GM19467 (cell line): Measurements from ENCODE around the gene MAP1LC3A.

Experiments
- ATAC-seq: cut with Tn5 transposase; IDR thresholded peaks from one replicate; pipeline ENCODE4 v1.9.1; 2021; ENCODE audit warnings: mild to moderate bottlenecking, moderate library complexity; ENCODE audit not compliant: unreplicated experiment

The MAP1LC3A gene

DNA sequence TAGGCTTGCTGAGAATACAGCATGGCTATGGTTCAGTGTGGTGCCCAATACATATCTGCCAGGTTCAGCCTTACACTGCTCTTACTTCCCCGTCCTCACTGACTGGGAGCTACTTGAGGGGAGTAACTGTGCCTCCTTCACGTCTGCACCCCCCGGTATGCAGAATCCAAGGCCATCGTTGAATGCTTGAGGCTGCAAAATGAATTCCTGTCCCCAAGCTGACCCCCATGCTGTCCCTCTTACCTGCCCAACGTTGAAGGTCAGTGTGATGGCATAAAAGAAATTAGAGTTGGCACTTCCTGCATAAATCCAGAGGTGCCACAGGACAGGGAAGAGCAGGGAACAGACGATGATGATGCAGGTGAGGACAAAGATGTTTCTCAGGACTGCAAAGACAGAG lies 16.3 kb downstream of the MAP1LC3A start:
- ATAC-seq, result no peak

DNA sequence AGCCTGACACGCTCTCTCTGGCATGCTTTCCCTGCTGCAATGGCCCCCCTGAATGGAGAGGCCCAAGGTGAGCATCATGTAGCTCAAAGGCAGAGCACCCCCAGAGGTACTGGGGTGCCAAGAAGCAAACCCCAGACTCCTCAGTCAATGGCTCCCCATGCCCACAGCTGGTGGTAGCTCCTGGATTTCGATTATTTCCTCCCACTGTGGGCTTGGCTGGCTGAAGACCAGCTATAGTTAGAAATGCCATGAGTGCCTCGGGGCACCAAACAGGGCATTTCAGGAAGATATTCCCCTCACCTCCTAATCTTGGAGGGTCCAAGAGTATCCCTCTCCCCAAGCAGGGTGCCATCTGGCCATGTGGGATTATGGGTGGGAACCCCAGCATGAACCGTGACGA lies 16.8 kb downstream of the MAP1LC3A start:
- no peak for ATAC-seq

DNA sequence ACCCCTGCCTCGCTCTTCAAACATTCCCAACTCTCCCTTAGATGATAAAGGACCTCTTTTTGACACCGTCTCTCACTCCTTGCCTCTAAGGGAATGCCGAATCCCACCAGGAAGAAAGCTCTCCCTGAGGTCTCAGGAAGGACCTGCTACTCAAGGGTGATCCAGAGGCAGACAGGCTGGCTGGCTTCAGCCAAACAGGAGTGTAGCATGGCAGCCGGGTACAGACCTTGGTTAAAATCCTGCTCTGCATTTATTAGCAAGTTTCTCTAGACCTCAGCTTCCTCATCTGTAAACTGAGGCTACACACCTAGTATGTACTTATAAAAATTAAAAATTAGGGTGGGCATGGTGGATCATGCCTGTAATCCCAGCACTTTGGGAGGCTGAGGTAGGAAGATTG lies 17.2 kb downstream of the MAP1LC3A start:
- no peak for ATAC-seq

DNA sequence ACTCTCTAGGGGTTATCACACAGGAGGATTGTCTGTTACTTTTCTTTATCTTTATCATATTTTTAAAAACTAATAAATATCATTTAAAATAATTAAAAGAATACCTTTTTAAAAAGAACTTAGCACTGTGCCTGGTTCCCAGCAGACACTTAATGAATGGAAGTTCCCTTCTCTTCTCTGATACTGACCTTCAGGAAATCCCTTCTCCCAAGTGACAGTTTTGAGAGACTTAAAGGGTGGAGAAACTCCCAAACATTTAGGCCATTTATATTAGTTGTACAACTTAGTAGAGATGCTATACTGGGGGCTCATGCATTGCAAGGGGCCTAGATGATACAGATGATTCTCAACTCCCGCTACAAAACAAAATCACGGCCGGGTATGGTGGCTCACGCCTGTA lies 18.5 kb downstream of the MAP1LC3A start:
- ATAC-seq, result no peak

DNA sequence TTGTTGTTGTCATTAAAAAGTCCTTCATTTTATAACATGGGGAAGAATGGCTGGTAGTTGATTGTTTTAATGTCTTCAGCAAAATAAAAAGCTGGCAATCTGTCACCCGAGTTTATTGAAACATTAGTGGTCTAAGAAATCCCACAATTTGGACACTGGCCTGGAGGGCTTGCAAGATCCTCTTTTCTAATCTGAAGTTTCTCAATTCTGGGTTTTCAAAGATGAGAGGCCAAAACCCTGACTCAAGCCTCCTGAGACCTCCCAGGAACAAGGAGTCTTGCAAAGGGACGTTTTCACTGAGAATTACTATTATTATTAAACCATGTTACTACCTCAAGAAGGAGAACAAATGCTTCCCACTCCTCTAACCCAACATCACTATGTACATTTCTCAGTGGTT lies 19.5 kb downstream of the MAP1LC3A start:
- ATAC-seq, result no peak

DNA sequence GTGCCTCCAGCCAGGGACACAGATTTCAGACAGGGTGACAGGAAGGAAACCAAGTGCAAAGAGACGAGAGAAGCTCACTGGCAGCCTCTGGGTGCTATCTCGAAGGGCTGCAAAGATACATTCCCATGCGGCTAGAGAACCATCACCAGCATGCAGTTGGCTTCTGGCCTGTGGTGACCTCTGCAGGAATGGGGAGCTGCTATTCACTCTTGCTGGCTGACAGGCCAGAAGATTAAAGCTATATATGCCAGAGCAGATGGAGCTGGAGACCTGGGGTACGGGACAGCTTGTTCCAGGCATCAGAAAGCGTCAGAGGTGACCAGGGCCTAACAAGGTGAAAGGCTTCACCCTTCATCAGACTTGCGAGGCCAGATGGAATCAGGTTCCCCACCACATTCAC lies 20.0 kb downstream of the MAP1LC3A start:
- ATAC-seq, result no peak

DNA sequence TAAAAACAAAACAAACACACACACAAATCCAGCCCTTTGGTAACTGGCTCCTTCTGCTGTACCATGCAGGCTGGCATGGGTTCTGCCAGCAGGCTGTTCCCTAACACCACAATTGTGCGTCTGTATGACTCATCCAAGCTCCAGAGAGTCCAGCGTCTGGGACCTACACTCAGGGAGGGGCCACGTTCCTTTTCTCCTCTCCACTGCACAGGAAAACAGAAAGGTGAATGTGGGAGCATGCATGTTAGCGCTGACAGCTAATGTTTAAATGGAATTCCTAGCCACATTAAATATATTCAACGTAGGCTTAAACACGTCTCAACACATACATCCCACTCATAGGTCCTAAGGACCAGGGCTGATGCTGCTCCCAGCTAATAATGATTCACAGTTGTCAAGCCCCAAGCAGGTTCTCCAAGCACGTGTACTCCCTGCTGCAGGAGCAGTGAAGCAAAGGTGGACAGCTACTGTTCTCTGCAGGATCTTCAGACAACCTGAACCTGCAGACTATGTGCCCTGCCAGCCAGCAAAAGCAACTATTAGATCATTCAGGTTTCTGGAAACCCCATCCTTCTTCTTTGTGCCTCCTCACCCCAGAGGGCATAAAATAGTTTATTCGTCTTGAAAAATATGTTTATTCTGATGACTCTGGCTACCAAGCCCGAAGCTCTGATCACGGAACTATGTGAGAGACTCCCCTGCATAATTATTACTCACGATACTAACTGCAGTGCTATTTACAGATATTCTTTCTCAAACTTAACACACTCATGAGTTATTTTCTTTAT lies 20.9 kb downstream of the MAP1LC3A start:
- ATAC-seq, result no peak

DNA sequence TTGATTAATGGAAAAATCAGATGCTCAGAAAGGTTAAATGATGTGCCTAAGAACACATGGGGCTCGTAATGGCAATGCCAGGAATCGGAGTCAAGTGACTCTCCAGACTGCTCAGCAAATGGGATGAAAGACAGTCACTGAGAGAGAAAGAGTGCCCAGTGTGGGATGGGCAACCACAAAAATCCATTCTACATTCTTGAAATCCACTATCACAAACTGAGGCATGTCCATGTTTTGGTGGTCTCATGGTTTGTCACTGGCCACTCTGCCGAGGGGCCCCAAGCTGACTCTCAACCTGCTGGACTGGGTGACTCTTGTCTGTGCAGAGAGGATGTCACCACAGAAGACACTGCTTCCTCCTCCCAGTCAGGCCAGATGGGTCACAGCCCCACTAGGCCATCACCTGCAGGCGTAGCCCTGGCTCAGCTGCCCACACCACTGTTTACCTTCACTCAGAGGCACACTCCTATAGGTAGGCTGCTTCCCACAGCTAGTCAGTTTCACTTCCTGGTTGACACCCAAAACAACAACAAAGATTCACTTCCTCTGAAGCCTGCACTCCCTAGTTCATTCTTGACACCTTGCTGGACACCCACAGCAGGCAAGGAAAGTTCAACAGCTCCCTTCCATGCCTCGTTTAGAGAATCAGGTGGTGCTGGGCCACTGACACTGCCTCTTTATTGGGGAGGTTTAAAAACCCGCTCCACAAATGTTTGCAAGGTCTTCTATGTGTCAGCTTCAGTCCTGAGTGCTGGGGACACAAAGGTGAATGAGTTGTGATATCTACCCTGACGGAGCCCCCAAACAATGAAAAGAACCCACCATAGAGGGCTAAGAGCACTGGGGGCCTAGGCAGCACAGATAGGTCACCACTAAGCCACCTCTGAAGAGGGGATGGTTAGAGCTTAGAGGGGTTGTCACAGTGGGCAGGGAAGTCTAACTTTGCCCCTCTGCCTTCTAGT lies 21.7 kb downstream of the MAP1LC3A start:
- no peak for ATAC-seq

DNA sequence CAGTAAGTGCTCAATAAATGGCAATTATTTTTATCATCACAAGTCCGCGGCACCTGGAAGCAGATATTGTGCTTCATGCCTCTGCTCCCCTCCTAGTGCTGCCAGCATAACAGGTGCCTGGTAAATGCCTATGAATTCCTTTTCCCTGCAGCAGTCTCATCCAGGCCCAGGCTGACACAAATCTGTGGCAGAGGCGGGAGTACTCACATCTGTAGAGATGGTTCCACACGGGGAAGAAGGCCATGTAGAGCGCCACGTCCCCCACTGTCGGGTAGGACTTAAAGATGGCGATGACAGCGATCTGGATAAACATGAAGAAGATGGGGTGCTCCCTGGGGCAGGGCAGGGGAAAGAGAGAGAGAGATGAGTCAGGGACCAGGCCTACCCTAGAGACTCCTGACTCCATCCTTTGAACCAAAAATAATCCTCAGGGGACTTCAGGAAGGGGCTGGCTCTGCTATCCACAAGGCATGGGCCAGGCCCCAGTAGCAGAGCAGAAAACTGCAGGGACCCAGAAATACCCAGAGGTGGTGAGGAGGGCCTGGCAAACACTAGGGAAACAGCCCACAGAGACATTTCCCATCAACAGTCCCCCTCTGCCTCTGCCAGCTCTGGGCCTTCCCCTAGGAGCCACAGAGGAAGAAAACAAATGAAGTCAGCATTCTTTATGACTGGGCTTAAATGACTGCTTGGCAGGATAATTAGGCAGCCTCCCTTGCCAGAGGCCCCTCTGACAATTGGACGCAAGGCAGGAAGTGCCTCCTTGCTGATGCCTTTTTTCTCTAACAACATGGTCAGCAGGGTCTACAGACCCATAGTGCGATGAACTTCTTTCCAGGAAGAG lies 23.0 kb downstream of the MAP1LC3A start:
- no peak for ATAC-seq

DNA sequence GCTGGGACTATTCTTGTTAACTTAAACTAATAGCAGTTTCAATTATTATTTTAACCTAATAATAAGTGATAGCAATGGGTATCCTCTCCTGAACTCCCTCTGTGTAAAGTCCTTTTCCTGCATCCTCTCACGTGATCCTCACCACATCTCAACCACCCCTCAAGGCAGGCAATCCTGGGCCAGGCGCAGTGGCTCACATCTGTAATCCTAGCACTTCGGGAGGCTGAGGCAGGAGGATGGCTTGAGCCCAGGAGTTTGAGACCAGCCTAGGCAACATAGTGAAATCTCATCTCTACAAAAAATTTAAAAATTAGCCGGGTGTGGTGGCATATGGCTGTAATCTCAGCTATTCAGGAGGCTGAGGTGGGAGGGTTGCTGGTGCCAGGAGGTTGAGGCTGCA lies 23.7 kb downstream of the MAP1LC3A start:
- ATAC-seq, result no peak

DNA sequence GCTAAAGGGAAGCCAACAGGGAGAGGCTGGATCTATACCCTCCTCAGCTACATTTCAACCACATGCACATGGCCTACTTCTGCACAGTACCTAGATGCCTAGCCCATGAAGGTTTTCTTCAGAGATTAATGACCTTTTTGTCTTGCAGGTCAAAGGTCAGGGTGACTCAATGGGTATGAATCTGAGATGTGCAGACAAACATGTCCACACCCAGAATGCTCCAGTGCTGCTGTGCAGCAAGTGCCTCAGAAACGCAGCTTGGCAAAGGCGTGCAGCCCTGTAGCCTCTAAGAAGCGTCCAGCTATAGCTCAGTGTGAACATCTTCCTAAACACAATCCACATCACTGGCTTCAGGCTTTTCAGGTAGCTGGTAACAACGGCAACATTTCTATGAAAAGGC lies 24.4 kb downstream of the MAP1LC3A start:
- no peak for ATAC-seq

DNA sequence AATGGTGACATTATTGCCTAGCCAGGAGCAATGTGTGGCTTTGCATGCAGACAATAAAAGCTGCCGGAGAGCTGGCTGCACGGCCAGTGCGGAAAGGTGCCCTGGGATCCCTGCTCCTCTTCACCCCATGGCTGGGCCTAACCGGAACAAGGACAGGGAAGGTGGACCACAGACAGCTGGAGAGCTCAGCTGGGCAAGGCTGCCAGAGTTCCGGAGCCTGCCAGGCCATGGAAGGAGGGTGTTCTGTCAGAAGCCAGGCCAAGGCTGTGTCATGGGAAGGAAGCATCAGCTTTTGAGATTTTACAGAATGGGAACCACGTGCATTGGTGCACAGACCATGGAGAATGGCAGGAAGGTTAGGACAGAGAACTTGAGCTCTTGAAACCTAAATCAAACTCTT lies 25.0 kb downstream of the MAP1LC3A start:
- ATAC-seq, result no peak

DNA sequence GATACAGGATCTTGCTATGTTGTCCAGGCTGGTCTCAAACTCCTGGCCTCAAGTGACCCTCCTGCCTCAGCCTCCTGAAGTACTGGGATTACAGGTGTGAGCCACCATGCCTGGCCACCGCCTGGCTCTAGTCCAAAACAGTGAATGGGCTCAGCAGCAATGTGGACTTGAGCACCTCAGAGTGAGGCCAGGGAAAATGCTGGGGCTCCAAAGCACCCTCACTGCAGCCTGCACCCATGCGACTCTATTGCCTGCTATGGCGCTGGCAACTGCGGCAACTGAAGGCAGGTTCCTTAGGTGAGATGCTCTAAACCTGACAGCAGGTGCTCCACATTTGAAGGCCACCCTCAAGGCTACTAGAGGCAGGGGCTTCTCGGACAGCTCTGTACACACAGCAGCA lies 26.5 kb downstream of the MAP1LC3A start:
- ATAC-seq, result no peak

DNA sequence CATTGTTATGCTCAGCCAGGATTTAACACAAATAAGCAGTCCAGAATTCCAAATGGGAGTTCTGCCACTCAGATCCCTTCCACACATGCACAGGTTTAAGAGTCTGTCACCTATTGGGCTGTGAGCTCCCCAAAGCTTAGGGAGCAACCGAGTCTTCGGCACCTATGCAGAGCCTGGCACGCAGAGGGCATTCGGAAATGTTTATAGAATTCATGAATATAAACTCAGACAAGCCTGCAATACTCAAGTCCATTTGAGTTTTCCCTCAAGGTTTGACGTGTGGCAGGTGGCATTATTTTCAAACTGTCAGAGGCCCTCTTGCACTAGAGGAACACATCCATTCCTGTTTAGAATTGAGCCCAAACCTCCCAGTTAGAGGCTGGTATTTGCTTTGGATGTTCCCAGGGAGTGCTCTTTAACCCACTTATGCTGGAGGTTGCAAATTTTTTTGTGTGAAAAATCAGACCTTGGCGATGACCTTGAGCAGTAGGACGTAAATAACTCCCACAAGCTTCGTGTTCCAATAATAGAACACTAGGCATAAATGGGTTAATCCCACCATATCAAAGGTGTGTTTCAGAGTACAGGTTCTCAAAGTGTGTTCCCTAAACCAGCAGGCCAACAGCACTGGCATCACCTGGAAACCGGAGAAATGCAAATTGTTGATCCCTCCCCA lies 28.1 kb downstream of the MAP1LC3A start:
- ATAC-seq, result no peak

DNA sequence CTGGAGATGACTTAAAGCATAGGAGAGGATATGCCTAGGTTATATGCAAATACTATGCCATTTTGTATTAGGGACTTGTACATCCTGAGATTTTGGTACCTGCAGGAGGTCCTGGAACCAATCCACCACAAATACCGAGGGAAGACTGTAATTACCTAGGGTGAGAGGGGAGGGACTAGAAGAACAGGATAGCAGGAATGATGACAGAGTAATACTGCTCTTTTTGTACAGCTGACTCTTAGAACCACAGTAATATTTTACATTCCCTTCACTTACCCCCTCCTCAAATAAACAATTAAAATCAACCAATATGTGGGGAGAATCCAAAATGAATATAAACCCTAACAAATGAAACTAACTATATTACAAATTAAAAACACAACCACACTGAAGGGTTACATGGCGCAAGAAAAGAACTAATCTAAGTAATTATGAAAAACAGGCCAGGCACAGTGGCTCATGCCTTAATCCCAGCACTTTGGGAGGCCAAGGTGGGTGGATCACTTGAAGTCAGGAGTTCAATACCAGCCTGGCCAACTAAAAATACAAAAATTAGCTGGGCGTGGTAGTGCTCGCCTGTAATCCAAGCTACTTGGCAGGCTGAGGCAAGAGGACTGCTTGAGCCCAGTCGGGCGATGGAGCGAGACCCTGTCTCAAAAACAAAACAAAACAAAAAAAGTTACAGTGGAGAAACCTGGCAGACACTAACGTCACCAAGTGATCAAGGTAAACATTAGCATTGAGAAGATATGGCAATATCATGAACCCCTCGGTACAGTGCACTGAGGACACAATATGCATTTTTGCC lies 37.1 kb downstream of the MAP1LC3A start:
- no peak for ATAC-seq

DNA sequence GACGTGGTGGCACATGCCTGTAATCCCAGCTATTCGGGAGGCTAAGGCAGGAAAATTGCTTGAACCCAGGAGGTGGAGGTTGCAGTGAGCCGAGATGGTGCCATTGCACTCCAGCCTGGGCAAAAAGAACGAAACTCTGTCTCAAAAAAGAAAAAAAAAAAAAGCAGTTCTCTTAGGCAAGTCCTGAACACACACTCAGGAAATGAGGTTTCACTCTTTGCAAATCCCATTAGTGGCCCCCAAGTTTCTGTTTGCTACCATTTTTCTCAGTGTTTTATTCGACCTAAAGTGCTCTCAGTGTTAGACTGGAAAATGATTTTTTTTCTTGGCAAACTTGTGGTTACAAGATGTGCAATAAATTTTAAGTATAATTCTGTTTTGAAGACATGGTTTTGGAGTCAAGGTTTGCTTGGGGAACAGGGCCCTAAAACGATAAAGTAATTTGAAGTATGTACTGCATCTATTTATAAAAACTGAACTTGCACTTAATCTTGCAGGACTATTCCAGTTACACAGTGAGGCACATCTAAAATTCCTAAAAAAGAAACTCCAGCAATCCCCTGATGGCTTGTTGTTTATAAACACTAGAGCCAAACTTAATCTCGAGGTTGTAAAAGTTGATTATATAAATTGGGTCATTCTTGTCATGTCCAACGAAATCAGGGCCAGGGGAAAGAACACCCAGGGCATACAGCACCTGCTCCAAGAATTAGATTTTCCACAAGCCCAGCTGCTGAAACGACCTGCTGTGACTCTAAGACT lies 42.6 kb downstream of the MAP1LC3A start:
- no peak for ATAC-seq

DNA sequence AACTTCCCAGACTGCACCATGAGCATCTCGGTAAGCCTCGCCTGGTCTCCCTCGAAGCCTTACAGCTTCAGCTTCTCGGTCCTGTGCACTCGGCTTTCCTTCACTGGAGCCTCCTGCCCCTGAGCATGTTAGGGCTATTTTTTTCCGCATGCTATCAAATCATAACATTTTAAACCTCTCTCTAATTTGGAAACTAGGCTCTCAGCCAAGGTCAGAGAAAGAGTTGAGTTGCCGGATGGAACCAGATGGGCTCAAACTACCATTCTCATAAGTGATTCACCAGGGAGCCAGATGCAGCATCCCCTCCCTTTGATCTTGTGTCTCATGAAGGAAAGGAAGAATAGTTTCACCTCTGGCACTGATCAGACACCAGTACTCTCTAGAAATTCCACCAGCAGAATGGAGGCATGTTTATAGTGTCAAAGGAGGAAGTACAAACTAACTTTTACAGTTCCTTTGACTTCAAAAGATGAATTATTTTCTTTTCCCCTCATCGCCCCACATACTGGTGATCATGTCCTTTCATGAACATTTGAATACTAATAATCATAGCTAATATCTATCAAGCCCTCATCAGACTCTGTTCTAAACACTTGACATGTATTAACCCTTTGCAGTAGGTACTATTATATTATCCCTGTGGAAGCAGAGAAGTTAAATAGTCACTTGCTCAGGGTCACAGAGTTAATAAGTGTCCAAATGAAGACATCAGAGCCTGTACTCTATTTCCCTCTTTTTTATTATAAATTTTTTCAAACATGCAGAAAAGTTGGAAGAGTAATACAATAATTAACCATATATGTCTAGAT lies 46.7 kb downstream of the MAP1LC3A start:
- no peak for ATAC-seq

DNA sequence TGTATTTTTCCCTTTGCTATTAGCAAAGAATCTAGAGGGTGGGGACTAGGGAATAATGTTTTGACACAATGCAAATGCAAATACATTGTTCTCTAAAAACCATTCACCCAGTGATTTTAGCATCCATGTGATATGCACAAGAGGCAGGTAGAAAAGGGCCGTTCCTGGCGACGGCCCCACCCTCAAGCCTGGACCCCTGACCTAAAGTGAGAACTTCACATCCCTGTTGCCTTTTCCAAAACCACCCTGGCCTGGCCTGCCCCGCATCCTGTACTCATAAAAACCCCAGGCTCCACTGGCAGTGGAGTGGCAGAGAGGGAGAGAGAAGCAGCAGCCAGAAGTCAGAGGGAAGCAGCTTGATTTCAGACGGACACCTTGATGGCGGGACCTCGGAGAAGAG lies 48.5 kb downstream of the MAP1LC3A start:
- no peak for ATAC-seq
